Panc1 (cell line): ENCODE data around the gene SHISA9. TPM values are rescaled to one million over a fixed set of nuclear protein-coding genes. Genes with fewer than 3 reads are reported as not detected.
"Not testable (repeated sequence)": the region's sequence is repeated elsewhere in the genome, so short reads cannot be mapped to it uniquely, and the experiment has no call there.

Experiments
- ATAC-seq: fragments of 200-7000 bp; cut with Tn5 transposase; 2 replicates; pipeline ENCODE4 v1.9.1; 2020; ENCODE audit warnings: mild to moderate bottlenecking, moderate library complexity
- Bru-seq: library from RNA; stranded (reverse); fragments of 400-500 nt; gene quantifications from one replicate; lab custom pipeline; 2021; lab: Mats Ljungman, UMichigan
- BruChase-seq, 2 experiments: library from RNA; stranded (reverse); fragments of 400-500 nt; gene quantifications; one replicate each; lab custom pipeline; 2021; lab: Mats Ljungman, UMichigan
- BruUV-seq: library from RNA; stranded (reverse); fragments of 400-500 nt; replicated peaks from 2 replicates; lab custom pipeline; 2021; lab: Mats Ljungman, UMichigan
- CTCF ChIA-PET: fragments of 300-600 bp; sonication (Branson Sonifier 250); formaldehyde crosslinking; loops from one replicate; lab custom pipeline; 2022; ENCODE audit warnings: antibody characterized with exemption; lab: Charles Lee
- POLR2A ChIA-PET: fragments of 300-600 bp; sonication (Branson Sonifier 250); formaldehyde crosslinking; loops from one replicate; lab custom pipeline; 2022; ENCODE audit warnings: antibody characterized with exemption; lab: Charles Lee
- DNase-seq: peaks from one replicate; pipeline ENCODE4 v3.0.0-alpha.2; 2010; ENCODE audit warnings: low read depth, low spot score
- H3K27ac ChIP-seq: 2 replicates; pipeline ENCODE4 v1.5.1; 2011; ENCODE audit warnings: mild to moderate bottlenecking, low read length, inconsistent platforms
- H3K27me3 ChIP-seq: fragments of 200-500 bp; sonication (Bioruptor generic); 2 replicates; pipeline ENCODE4 v1.6.0; 2014; ENCODE audit warnings: low read length, inconsistent platforms; ENCODE audit not compliant: control insufficient read depth, insufficient read depth
- H3K36me3 ChIP-seq: fragments of 200-500 bp; sonication (Bioruptor generic); 2 replicates; pipeline ENCODE4 v1.5.1; 2014; ENCODE audit warnings: inconsistent platforms, mild to moderate bottlenecking, low read length, moderate library complexity; ENCODE audit not compliant: control insufficient read depth, insufficient read depth
- H3K4me1 ChIP-seq: 2 replicates; pipeline ENCODE4 v1.5.1; 2011; ENCODE audit warnings: inconsistent platforms, mild to moderate bottlenecking, low read length, moderate library complexity; ENCODE audit not compliant: control insufficient read depth, insufficient read depth
- H3K4me3 ChIP-seq, 2 experiments: 2 replicates each; pipeline ENCODE4 v1.5.1; 2011 to 2012; ENCODE audit warnings: low read depth in 2 of 2, low read length in 2 of 2, mild to moderate bottlenecking in 2 of 2, inconsistent platforms in 1 of 2, moderate library complexity in 1 of 2
- H3K9me3 ChIP-seq: fragments of 200-500 bp; sonication (Bioruptor generic); 2 replicates; pipeline ENCODE4 v1.5.1; 2014; ENCODE audit warnings: low read depth, mild to moderate bottlenecking, inconsistent platforms, low read length, moderate library complexity; ENCODE audit not compliant: control insufficient read depth, insufficient read depth
- POLR2AphosphoS5 ChIP-seq: IDR thresholded peaks from 2 replicates; pipeline ENCODE4 v1.6.1; 2012; ENCODE audit warnings: mild to moderate bottlenecking, low read depth, low read length, moderate library complexity
- SIN3A ChIP-seq: IDR thresholded peaks from 2 replicates; pipeline ENCODE4 v1.6.1; 2012; ENCODE audit warnings: low read depth, mild to moderate bottlenecking, low read length, moderate library complexity, borderline replicate concordance; ENCODE audit not compliant: insufficient read depth
- TCF7L2 ChIP-seq: IDR thresholded peaks from 2 replicates; pipeline ENCODE4 v1.6.1; 2011; ENCODE audit warnings: mild to moderate bottlenecking, low read depth, low read length, inconsistent platforms
- in situ Hi-C: cut with HindIII; loops from 2 replicates; pipeline ENCODE4 v1.10.0; 2016; ENCODE audit warnings: low sequenced_read_pairs, low pct_unique_long_range_greater_than_20kb
- intact Hi-C: fragments of 100-400 bp; cut with micrococcal nuclease; formaldehyde crosslinking; loops from one replicate; pipeline ENCODE4 v1.10.0; 2022; ENCODE audit not compliant: unreplicated experiment
- long read RNA-seq: library from polyadenylated mRNA; unstranded; transcript quantifications from one replicate; pipeline ENCODE4 v2.0.0, GENCODE V29; 2021; ENCODE audit not compliant: unreplicated experiment
- polyA plus RNA-seq: library from polyadenylated mRNA; unstranded; fragments of >200 nt; gene quantifications from one replicate; pipeline ENCODE4 v1.2.1, GENCODE V29; 2012; ENCODE audit warnings: missing spikeins; ENCODE audit not compliant: insufficient read length
- total RNA-seq: library from RNA; stranded (reverse); gene quantifications from one replicate; pipeline ENCODE4 v1.2.1, GENCODE V29; 2021; ENCODE audit not compliant: unreplicated experiment
- TF ChIP-seq, protein P1 (sequence below), 2 experiments: IDR thresholded peaks; 2 replicates each; pipeline ENCODE4 v1.6.1; 2011 to 2012; ENCODE audit warnings: low read depth in 2 of 2, control low read depth in 1 of 2, low read length in 1 of 2, mild to moderate bottlenecking in 1 of 2, moderate library complexity in 1 of 2; ENCODE audit not compliant: insufficient read depth in 1 of 2
- TF ChIP-seq, protein P2 (sequence below): fragments of 450-650 bp; IDR thresholded peaks from 2 replicates; pipeline ENCODE4 v1.5.1; 2017; ENCODE audit warnings: mild to moderate bottlenecking

SHISA9 gene
- 0.10 TPM for total RNA-seq
- not detected for polyA plus RNA-seq
- Bru-seq, nascent RNA: percentile 6 among the genes with signal in this experiment
- percentile 6 among the genes with signal in this experiment for BruChase-seq, experiment 1, labeled RNA remaining after a 2-hour chase
- BruChase-seq, experiment 2, labeled RNA remaining after a 6-hour chase: percentile 6 among the genes with signal in this experiment
- long read RNA-seq: 0 reads

- ATAC-seq (no peak), DNase-seq (no peak)
- ChIA-PET POLR2A (no interaction called here), CTCF (no interaction called here)
- intact Hi-C loops (no loop called here), in situ Hi-C loops (no loop called here)
- Histone ChIP-seq H3K4me1 (peaks cover 2% of the 10 kb centered on the region; the same call in 1 of the 2 replicates), H3K27me3 (peaks cover 6% of the 10 kb centered on the region; the same call in 1 of the 2 replicates), H3K9me3 (no peaks in the 10 kb centered on the region), H3K36me3 (no peaks in the 10 kb centered on the region), H3K27ac (no peak within 1 kb of the TSS), H3K4me3 (no peak within 1 kb of the TSS)
- BruUV-seq: no TSS peak
- TF ChIP-seq, protein P1, sequence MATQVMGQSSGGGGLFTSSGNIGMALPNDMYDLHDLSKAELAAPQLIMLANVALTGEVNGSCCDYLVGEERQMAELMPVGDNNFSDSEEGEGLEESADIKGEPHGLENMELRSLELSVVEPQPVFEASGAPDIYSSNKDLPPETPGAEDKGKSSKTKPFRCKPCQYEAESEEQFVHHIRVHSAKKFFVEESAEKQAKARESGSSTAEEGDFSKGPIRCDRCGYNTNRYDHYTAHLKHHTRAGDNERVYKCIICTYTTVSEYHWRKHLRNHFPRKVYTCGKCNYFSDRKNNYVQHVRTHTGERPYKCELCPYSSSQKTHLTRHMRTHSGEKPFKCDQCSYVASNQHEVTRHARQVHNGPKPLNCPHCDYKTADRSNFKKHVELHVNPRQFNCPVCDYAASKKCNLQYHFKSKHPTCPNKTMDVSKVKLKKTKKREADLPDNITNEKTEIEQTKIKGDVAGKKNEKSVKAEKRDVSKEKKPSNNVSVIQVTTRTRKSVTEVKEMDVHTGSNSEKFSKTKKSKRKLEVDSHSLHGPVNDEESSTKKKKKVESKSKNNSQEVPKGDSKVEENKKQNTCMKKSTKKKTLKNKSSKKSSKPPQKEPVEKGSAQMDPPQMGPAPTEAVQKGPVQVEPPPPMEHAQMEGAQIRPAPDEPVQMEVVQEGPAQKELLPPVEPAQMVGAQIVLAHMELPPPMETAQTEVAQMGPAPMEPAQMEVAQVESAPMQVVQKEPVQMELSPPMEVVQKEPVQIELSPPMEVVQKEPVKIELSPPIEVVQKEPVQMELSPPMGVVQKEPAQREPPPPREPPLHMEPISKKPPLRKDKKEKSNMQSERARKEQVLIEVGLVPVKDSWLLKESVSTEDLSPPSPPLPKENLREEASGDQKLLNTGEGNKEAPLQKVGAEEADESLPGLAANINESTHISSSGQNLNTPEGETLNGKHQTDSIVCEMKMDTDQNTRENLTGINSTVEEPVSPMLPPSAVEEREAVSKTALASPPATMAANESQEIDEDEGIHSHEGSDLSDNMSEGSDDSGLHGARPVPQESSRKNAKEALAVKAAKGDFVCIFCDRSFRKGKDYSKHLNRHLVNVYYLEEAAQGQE (IDR thresholded peaks at IDR 0.05; ENCODE audit: insufficient read depth in 1 of 2, low read depth in 2 of 2, low read length in 1 of 2): no peak
- TF ChIP-seq SIN3A: no peak
- TF ChIP-seq TCF7L2: no peak
- TF ChIP-seq POLR2AphosphoS5: no peak
- TF ChIP-seq, protein P2, sequence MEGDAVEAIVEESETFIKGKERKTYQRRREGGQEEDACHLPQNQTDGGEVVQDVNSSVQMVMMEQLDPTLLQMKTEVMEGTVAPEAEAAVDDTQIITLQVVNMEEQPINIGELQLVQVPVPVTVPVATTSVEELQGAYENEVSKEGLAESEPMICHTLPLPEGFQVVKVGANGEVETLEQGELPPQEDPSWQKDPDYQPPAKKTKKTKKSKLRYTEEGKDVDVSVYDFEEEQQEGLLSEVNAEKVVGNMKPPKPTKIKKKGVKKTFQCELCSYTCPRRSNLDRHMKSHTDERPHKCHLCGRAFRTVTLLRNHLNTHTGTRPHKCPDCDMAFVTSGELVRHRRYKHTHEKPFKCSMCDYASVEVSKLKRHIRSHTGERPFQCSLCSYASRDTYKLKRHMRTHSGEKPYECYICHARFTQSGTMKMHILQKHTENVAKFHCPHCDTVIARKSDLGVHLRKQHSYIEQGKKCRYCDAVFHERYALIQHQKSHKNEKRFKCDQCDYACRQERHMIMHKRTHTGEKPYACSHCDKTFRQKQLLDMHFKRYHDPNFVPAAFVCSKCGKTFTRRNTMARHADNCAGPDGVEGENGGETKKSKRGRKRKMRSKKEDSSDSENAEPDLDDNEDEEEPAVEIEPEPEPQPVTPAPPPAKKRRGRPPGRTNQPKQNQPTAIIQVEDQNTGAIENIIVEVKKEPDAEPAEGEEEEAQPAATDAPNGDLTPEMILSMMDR: no peak
These were observed at the start of gene SHISA9 for GRCh38 chr16:12901597-12902461. Gene SHISA9, plus strand, starts transcription at chr16:12901598.

GRCh38 chr16:12853972-12854371 is 47.4 kb upstream of the SHISA9 start:
- Histone ChIP-seq H3K27me3 (no peaks in the 10 kb centered on the region), H3K4me3 (no peak overlapping the region), H3K27ac (no peak overlapping the region), H3K36me3 (no peaks in the 10 kb centered on the region), H3K4me1 (no peaks in the 10 kb centered on the region), H3K9me3 (no peaks in the 10 kb centered on the region)
- ATAC-seq (no peak), DNase-seq (no peak)
- ChIA-PET POLR2A (no interaction called here), CTCF (no interaction called here)
- in situ Hi-C loops: no loop called here
- no TSS peak for BruUV-seq
- TF ChIP-seq, protein P1 (IDR thresholded peaks at IDR 0.05; ENCODE audit: insufficient read depth in 1 of 2, low read depth in 2 of 2, low read length in 1 of 2): no peak
- TF ChIP-seq POLR2AphosphoS5 (no peak), SIN3A (no peak), TCF7L2 (no peak)
- TF ChIP-seq, protein P2: no peak
- intact Hi-C loops: no loop called here

- ATAC-seq, H3K27ac ChIP-seq, BruUV-seq, H3K36me3 ChIP-seq, in situ Hi-C loops, intact Hi-C loops, H3K27me3 ChIP-seq, H3K9me3 ChIP-seq, H3K4me3 ChIP-seq, POLR2A ChIA-PET, DNase-seq, H3K4me1 ChIP-seq: not testable (repeated sequence)
- CTCF ChIA-PET: interaction anchor here (0.6 kb wide), 1 partner anchor 412 kb away, joined by 8 read pairs; no protein-coding TSS in a partner anchor
These were observed 44.0 kb upstream of the SHISA9 start for GRCh38 chr16:12857435-12857834.
